HG03097 (cell line): Measurements from ENCODE around the gene PARD3B.

Experiments used
- ATAC-seq: cut with Tn5 transposase; IDR thresholded peaks from one replicate; pipeline ENCODE4 v1.9.1; 2021; ENCODE audit not compliant: unreplicated experiment, low FRiP score

The PARD3B gene

DNA sequence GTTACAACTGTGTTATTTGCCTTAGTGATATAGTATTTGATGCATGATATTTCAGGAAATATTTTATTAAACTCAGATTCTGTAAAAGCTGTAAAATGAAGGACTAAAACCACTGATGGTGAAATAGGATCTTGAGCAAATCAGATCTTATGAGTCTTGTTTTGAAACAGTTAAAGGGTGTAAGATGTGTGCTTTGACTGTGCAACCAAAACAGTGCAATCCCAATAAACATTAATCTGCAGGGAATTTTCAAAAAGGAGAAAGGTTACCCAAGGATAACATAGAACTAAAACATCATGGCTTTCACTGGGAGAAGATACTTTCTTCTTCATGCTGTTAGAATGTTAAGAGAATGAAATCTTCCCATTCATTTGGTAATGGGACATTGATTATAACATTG, 378.7 kb downstream of the PARD3B start:
- no peak for ATAC-seq

DNA sequence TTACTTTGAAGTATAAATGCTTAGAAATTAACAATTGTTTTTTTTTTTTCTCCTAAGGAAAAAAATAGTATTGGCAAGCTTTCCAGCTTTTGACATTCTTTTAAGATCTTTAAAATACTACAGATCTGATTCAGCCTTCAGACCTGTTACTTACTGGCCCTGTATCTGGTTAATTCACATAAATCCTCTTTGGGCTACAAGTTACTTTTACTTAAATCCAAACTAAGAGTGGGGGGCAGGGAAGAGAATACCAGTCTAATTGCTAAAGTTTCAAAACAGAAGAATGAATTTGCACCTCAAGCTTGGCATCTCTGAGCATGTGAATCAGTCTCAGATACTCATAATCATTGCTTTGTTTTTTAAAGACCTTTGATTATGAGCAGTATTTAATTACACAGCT, 386.3 kb downstream of the PARD3B start:
- no peak for ATAC-seq

DNA sequence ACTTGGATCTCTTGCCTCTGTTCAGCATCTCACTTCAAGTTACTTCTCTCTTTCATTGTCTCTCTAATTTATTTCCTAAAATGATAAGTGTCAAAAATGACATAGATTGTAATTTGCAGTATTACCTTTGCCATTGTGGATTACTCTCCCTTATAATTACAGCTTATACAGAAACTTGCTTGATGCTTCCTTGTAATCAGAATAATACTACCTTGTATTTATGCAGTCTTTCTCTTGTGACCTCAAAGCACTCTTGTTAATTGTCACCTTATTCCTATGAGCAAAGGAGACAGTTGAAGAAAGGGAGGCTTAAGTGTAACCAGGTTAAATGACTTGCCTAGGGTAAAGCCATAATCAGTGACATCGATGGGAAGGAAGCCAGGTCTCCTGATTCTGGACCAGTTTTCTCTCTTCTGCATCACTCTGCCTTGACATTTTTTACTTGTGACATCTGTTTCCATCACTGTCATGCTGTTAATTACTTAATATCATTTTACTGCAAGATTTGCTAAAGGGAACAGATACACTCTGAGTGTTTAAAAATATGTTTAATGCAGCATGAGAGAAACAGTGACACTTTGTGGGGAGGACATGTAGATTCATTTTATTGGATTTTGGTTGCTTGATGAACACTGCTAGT, 388.6 kb downstream of the PARD3B start:
- ATAC-seq = no peak

DNA sequence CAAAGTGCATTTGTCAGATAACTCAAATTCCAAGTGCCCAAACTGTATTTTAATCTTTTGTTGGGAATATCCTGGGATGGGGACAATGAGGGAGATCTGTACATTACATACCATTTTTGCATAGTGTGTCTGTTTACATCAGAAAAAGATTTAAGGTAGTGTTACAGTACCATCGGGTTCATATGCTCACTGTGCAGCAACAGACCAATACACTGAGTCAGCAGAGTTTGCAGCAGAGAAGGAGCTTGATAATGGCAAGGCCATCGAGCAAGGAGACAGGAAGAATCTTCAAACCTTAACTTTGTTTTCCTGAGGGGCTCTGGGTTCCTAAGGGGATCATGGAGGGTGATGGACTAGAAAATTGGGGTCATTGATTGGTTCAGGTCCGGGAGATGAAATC, 399.7 kb downstream of the PARD3B start:
- no peak for ATAC-seq

DNA sequence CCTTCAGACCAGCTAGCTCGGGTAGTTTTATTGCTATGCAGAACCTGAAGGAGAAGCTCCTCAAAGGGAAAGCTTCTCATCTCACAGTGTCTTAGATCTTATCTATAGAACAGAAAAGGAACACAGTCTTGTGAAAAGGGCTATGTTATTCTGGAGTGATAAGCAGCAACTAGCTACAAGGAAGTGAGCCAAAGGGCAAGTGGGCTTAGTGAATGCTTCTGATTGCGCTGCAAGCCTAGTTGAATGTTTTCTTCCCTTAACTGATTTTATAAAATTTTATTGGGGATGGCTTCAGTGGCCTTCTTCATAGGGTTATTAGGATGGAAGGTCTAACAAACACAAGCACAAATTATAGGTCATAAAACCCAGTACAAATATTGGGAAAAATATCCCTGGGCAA, 400.1 kb downstream of the PARD3B start:
- ATAC-seq = no peak

DNA sequence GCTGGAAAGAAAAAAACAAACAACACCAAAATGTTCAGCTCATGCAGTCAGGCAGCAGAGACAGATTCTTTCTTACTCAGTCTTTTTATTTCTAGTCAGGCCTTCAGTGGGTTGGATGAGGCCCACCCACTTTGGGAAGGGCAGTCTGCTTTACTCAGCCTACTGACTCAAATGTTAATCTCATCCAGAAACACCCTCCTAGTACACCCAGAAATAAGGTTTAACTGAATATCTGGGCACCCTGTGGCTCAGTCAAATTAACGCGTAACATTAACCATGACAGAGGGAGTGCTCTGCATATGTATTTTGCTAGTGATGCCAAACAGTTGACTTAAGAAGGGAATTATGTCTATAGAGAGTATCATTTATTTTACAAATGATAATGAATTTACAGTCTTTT, 401.6 kb downstream of the PARD3B start:
- ATAC-seq = no peak

DNA sequence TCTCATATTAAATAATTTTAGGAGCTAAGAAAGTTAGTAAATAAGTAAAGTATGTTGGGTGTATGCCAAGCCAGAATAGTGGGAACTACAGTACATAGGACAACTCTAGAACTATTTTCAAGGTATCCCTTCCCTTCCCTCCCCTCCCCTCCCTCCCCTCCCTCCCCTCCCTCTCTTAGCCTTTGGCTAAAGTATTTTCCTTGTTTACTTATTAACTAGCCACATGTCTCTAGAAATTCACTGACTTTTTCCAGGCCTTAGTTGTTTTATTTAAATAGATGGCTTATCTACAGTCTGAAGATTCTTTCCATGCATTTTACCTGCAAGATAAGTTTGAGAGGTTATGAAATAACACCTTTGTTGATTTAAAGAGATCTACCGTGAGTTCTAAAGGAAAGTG, 402.1 kb downstream of the PARD3B start:
- no peak for ATAC-seq

DNA sequence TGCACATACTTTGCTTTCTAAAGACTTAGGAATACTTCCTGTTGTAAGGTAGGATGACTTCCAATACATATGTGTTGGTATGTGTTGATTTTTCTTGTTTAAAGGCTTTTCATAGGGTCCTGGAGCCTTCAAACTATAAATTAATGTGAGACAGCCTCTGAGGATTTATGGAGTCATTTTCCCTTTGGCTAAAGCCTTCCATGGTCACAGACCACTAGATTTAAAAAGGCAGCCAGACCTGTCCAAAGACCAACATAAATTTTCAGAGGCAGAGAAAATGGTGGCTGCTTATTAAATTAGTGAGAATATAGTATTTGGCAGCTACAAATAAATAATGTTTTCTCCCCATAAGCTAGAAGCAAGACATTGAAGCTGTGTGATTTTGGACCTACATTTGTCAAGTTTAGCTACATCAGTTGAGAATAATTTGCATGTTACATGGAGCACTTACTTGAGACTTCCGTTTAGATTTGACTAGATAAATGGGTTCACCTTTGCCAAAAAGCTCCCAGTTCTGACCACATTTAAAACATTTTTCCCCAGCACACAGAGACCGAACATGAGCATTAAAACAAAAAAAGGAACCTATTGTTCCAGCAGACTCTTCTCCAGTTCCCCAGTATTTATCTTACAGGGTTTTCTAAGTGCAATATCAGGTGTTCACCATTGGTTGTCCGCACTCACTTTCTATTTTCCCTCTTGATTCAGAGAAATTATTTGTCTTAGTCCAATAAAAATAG, 402.9 kb downstream of the PARD3B start:
- no peak for ATAC-seq

DNA sequence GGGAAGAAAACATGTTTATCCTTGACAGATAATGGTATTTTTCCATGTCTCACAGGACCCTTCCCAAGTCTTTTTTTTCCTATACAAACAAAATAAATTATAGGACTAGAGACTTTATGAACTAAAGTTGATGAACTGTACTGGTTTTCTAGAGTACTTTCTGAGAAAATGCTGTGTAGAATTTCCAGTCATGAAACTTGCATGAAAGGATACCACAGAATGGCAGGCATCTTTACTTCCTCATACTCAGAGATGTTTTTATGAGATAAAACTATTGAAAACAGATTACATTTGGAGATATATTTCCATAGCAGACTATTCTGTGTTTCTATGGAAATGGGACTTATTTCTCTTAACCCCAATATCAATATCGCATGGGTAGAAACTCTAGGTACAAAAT, 403.5 kb downstream of the PARD3B start:
- no peak for ATAC-seq

DNA sequence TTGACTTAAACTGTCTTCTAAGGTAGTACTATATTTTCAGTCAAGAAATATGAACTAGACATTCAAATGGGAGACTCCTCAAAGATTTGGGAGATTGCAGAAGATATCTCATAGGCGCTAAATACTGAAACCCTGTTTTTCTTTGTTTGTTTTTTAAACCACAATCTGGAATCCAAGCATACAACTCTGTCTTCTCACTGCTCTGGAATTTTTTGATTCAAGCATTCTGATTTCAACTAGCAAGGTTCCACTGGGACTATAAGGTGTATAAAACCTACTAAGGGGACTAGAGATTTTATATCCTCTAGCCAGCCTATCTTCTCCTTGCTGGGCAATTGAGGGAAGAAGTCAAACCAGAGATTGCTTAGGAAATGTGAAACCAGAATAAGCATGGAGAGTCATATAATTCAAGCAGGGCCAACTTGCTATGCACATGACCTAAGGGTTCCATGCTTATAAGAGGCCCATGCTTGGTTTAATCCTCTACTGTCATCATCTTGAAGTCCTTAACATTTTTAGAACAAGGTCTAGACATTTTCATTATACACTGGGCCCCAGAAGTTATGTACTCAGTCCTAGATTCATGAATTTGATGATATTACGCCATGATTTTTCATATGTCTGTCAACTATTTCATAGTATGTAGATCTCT, 405.5 kb downstream of the PARD3B start:
- no peak for ATAC-seq

DNA sequence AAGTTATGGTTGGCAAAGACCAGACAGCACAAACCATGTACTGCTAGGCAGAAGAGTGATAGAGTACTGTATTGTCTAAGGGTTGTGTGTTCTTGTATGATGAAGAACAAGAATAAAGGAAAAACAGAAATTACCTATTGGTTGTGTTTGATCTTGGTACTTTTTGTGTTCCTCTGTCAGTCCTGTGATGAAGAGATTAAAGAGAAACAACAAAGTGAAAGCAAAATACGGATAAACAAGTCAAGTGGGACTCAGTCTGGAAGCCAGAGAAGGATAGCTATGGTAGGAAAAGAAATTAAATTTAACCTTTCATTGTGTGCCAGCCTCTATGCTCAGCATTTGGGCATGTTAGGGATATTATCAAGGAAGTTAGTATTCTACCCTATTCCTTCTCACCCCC, 413.1 kb downstream of the PARD3B start:
- ATAC-seq = no peak

DNA sequence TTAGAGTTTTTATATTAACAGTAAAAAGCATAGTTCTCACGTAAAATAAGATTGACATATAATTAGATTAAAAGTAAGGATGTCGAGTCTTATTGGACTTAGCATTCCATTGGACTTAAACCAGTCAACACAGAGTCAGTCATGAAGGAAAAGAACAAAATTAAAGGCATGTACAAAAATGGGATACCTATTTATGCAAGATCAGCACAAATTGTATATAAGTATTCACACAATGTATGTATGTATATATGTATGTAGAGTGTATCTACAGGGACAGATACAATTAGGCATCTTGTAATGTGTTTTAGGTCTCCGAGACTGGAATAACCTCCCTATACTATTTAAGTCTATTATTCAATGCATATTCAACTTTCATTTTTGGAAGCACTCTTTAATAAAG, 419.1 kb downstream of the PARD3B start:
- ATAC-seq = no peak

DNA sequence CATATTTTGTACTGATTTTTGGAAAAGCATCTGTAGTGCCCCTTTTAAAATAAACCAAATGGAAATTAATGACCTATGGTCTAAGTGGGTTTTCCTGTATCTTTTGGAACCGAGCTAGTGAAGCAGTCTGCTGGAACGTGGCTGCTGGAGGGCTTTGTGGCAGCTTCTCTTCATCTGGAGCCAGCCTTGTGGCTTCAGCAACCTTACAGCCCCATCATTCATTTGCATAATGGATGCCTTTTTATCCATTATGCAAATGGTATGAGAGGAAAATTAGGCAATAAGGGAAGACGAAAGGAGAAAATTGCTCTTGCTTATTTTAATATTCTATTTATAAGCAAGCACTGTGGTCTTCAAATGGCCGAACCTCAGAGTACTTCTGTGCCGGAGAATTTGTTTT, 421.0 kb downstream of the PARD3B start:
- no peak for ATAC-seq

DNA sequence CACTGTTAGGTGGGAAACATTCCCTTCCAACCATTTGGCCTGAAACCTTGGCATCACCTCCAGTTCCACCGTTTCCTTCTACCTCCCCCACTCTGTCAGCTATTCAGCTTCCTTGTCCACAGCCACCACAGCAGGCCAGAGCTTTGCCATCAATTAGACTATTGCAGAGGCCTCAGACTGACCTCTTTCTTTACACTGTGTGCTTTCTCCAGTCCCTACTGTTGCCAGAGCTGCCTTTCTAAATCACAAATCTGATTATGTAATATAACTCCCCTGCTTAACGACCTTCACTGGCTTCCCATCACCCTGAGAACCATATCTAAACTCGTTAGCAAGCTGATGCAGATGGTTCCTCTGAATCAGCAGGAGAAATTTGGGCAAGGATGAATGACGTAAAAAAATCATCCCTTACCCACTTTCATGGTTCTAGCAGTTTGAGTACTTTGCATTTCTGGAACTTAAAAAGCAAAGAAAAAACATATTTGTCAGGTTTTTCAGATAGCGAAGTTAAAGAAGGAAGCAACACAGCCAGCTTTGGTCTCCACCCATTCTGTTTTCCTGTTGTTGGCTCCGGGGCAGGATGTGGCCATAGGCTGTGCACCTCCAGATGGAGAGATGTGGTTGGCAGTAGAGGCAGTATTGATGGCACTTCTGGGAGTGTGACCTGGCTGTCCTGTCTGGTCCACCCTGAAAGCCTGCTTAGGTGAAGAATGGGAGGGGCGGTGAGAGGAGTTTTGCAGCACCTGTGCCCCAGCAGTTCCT, 422.1 kb downstream of the PARD3B start:
- no peak for ATAC-seq

DNA sequence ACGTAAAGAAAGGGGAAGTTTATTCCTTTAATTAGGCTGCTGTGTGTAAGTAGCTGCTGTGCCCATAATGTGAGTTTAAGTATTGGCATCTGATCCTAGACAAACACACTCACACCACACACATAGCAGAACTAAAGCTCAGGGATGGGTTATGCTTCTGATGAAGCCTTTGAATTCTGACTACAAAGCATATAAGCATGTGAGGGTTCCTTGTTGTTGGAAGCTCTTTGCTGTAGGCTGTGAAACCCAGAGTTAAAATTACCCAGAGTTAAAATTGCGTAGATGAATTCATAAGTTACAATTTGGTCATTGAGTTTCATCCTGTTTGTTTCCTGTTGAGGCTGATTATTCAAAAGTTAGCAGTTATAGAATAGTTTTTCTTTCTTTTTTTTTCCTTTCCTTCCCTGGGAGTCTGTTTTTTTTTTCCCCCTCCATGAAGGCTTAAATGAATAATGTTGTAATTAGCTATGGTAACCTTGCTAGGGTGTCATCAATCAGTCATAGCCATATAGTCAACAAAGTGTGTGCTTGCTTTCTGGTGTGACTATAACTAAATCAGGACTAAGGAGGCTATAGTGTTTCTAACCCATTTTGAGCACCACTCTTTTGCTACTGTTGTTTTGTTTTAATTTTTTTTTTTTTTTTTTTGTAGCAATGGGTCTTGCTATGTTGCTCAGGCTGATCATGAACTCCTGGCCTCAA, 426.1 kb downstream of the PARD3B start:
- no peak for ATAC-seq

DNA sequence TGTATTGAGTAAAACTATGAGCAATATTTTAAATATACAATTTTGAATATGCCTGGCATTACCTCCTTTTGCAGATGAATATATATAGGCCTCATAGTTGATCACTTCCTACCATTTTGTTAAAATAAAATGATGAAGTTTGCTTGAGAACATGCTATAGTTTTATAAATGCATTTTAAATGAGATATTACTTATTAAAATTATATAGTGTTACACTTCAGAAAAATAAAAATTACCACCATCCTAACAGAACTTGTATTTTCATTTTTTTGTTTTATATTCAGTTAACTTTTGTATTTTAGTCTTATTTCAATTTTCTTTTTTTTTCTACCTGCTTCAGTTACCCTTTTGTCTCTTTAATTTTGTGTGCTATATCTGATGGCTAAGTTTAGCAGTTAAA, 426.9 kb downstream of the PARD3B start:
- ATAC-seq = no peak

DNA sequence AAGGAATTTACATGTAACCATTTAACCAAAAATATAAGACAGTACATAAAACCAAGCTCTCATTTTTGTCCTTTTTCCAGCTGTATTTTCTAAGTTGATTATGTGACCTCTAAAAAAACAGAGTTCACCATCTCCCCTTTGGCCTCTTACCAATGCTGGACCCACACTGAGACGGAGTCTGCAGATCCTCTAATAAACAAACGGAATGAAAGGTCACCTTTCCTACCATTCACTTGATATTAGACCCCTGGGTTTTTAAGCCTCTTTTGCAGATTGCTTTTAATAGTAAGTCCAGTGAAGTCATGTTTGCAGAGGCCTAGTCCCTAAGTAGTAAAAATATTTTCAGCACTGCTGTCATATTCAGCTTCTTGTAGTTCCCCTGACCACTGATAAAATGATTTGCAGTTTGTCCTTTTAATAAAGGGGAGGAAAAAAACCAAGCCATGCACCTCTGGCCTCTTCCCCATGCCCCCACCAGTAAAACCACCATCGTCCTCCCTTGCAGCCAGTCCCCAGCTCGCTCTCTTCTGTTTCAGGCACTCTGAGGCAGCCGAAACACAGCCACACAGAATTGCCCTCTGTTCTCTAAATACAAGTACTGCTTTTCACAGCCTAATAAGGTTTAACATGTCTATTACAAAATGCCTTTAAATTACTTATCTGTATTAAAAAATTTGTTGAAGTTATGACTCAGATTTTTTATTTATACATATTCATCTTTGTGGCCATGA, 427.5 kb downstream of the PARD3B start:
- ATAC-seq = no peak

DNA sequence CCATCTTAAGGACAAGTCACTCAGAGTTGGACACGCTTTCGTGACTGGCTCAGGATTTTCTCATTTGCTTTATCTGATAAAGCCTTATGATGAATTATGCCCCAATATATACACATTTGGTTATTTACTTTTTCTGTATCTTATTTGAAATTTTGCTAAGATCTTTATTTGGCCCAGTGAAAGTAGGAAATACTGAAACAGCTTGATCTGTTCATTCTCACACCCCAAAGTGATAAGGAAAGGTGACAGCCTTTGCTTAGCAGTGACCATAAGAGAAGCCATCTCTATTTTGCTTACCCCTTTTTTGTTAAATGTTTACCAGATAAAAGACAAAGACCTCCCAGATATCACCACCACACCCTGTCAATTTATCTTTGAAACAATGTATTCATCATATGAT, 428.3 kb downstream of the PARD3B start:
- no peak for ATAC-seq

DNA sequence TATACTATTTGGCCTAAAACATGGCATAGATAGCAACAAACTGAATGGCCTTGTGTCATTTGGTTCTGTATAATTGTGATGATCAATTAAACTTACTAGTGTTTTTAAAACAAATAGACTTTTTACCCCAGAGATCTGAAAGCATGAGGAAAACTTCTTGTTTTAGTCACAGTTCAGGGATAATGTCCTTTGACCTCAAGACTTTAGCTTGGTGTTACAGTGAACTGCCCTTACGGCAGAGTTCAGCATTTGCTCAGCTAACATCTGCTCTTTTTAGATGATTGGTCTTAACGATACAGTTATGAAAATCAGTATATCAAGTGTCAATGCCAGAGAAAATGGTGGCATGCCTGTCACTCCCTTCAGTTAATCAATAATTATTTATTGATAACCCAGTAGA, 429.2 kb downstream of the PARD3B start:
- ATAC-seq = no peak

DNA sequence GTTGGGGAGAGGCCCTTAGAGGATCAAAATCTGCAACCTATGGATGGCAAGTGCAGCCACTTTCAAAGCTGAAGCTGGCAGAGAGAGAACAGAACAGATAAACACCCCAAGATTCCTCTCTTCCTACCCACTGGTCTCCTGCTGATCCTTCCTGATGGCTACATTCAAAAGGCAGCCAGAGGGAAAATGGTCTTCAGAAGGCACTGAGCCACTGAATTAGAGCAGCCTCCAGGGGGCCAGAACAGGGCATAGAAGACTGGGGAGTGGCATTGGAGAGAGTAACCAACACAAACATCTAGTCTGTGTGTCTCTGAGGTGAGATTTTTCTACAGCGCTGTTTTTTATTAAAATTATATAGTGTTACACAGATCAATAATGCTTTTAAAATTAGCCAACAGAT, 432.6 kb downstream of the PARD3B start:
- ATAC-seq = no peak
